IPS-15b (cell line): ENCODE results near the gene LHX1.

ENCODE experiments used
- H3K27me3 ChIP-seq: one replicate; pipeline ENCODE4 v1.6.1; 2013; ENCODE audit warnings: low read length; ENCODE audit not compliant: control insufficient read depth, insufficient read depth
- H3K36me3 ChIP-seq: one replicate; pipeline ENCODE4 v1.6.1; 2013; ENCODE audit warnings: low read length; ENCODE audit not compliant: control insufficient read depth, insufficient read depth
- H3K4me1 ChIP-seq: one replicate; pipeline ENCODE4 v1.6.1; 2013; ENCODE audit warnings: mild to moderate bottlenecking, low read length; ENCODE audit not compliant: control insufficient read depth, insufficient read depth
- H3K4me3 ChIP-seq: one replicate; pipeline ENCODE4 v1.5.1; 2013; ENCODE audit warnings: low read depth, low read length
- H3K9ac ChIP-seq: one replicate; pipeline ENCODE4 v1.6.1; 2013; ENCODE audit warnings: low read depth, mild to moderate bottlenecking, low read length
- H3K9me3 ChIP-seq: one replicate; pipeline ENCODE4 v1.6.1; 2013; ENCODE audit warnings: mild to moderate bottlenecking, low read length; ENCODE audit not compliant: control insufficient read depth, insufficient read depth

LHX1 gene

GRCh38 chr17:36983618-36984017, 46.3 kb downstream of the LHX1 start:
- Histone ChIP-seq H3K4me3 (no peak overlapping the region), H3K27me3 (no peaks in the 10 kb centered on the region), H3K9me3 (no peaks in the 10 kb centered on the region), H3K36me3 (no peaks in the 10 kb centered on the region), H3K4me1 (peaks cover 2% of the 10 kb centered on the region), H3K9ac (no peak overlapping the region)

- Histone ChIP-seq H3K4me3 (no peak overlapping the region), H3K4me1 (no peaks in the 10 kb centered on the region), H3K27me3 (no peaks in the 10 kb centered on the region), H3K9me3 (no peaks in the 10 kb centered on the region), H3K36me3 (no peaks in the 10 kb centered on the region), H3K9ac (no peak overlapping the region)
Observed at GRCh38 chr17:36989173-36989572, 51.9 kb downstream of the LHX1 start.

GRCh38 chr17:36992701-36993100, 55.4 kb downstream of the LHX1 start:
- H3K36me3 ChIP-seq = no peaks in the 10 kb centered on the region
- H3K9me3 ChIP-seq = no peaks in the 10 kb centered on the region
- no peak overlapping the region for H3K9ac ChIP-seq
- no peaks in the 10 kb centered on the region for H3K27me3 ChIP-seq
- no peak overlapping the region for H3K4me3 ChIP-seq
- H3K4me1 ChIP-seq = no peaks in the 10 kb centered on the region

- H3K36me3 ChIP-seq = no peaks in the 10 kb centered on the region
Observed at GRCh38 chr17:36993227-36993626, 56.0 kb downstream of the LHX1 start.

More at GRCh38 chr17:36993227-36993626, 56.0 kb downstream of the LHX1 start:
- no peak overlapping the region for H3K9ac ChIP-seq
- no peaks in the 10 kb centered on the region for H3K9me3 ChIP-seq
- H3K27me3 ChIP-seq = no peaks in the 10 kb centered on the region
- H3K4me3 ChIP-seq = no peak overlapping the region
- no peaks in the 10 kb centered on the region for H3K4me1 ChIP-seq
